HCT116 (cell line): ENCODE data around the gene CXCR4. TPM values are rescaled to one million over a fixed set of nuclear protein-coding genes. Genes with fewer than 3 reads are reported as not detected.

Experiments used
- ATAC-seq: fragments of 200-7000 bp; cut with Tn5 transposase; 2 replicates; pipeline ENCODE4 v1.9.1; 2020; ENCODE audit warnings: mild to moderate bottlenecking, moderate library complexity
- BruUV-seq: library from RNA; stranded (reverse); fragments of 400-500 nt; replicated peaks from 2 replicates; lab custom pipeline; 2021; lab: Mats Ljungman, UMichigan
- CTCF ChIA-PET: fragments of 300-600 bp; sonication (Branson Sonifier 250); formaldehyde crosslinking; loops from one replicate; lab custom pipeline; 2021; ENCODE audit warnings: antibody characterized with exemption; lab: Charles Lee
- POLR2A ChIA-PET: fragments of 300-600, 350-600 bp; sonication (Branson Sonifier 250); formaldehyde crosslinking; loops from one replicate; lab custom pipeline; 2021; ENCODE audit warnings: antibody characterized with exemption; lab: Charles Lee
- RAD21 ChIA-PET, 2 experiments: fragments of 300-600 bp; sonication (Branson Sonifier 250); formaldehyde crosslinking; loops; one replicate each; lab custom pipeline; 2023; ENCODE audit warnings: low total read pairs in 2 of 2; ENCODE audit not compliant: uncharacterized antibody in 2 of 2, unreplicated experiment in 2 of 2, low non-redundant PET in 1 of 2; lab: Charles Lee
- DNase-seq: peaks from one replicate; pipeline ENCODE4 v3.0.0-alpha.2; 2010; ENCODE audit warnings: low read depth, low spot score
- H2AFZ ChIP-seq: fragments of 200-600 bp; shearing (Covaris generic), sonication (generic); 2 replicates; pipeline ENCODE4 v1.6.1; 2017; ENCODE audit warnings: low read depth, mixed run types, mixed read lengths, antibody characterized with exemption, low read length; ENCODE audit not compliant: poor library complexity, severe bottlenecking
- H3K27ac ChIP-seq: 2 replicates; pipeline ENCODE4 v1.5.1; 2012; ENCODE audit warnings: low read depth, low read length
- H3K27me3 ChIP-seq: fragments of 200-600 bp; sonication (generic); 2 replicates; pipeline ENCODE4 v1.6.1; 2016; ENCODE audit warnings: mixed run types, low read length, mixed read lengths; ENCODE audit not compliant: insufficient read depth
- H3K36me3 ChIP-seq, 2 experiments: fragments of 200-500 bp in 1 of 2; fragments of 200-600 bp in 1 of 2; sonication (Bioruptor generic) in 1 of 2; sonication (generic) in 1 of 2; 2 replicates each; pipeline versions ENCODE4 v1.5.1 to v1.6.1; 2014 to 2016; ENCODE audit warnings: low read length in 2 of 2, inconsistent platforms in 1 of 2, mixed read lengths in 1 of 2, mixed run types in 1 of 2; ENCODE audit not compliant: insufficient read depth in 2 of 2, control insufficient read depth in 1 of 2
- H3K4me1 ChIP-seq, 2 experiments: fragments of 200-600 bp in 1 of 2; sonication (generic) in 1 of 2; 2 replicates each; pipeline versions ENCODE4 v1.5.1 to v1.6.1; 2012 to 2017; ENCODE audit warnings: low read length in 2 of 2, inconsistent platforms in 1 of 2, mild to moderate bottlenecking in 1 of 2, mixed read lengths in 1 of 2, mixed run types in 1 of 2, moderate library complexity in 1 of 2; ENCODE audit not compliant: insufficient read depth in 2 of 2, control insufficient read depth in 1 of 2
- H3K4me2 ChIP-seq: fragments of 200-600 bp; sonication (generic); 2 replicates; pipeline ENCODE4 v1.6.1; 2017; ENCODE audit warnings: mixed run types, low read length, mixed read lengths
- H3K4me3 ChIP-seq, 2 experiments: fragments of 200-600 bp in 1 of 2; sonication (generic) in 1 of 2; replicated peaks in 1 of 2; 2 replicates each; pipeline ENCODE4 v1.5.1; 2011 to 2016; ENCODE audit warnings: low read length in 2 of 2, control low read depth in 1 of 2, low read depth in 1 of 2, mild to moderate bottlenecking in 1 of 2, mixed read lengths in 1 of 2, mixed run types in 1 of 2
- H3K79me2 ChIP-seq: fragments of 200-600 bp; sonication (generic); 2 replicates; pipeline ENCODE4 v1.6.1; 2017; ENCODE audit warnings: mild to moderate bottlenecking, mixed run types, low read length, moderate library complexity, mixed read lengths; ENCODE audit not compliant: insufficient read depth
- H3K9ac ChIP-seq: fragments of 200-600 bp; sonication (generic); 2 replicates; pipeline ENCODE4 v1.6.1; 2016; ENCODE audit warnings: low read length, mixed read lengths
- H3K9me2 ChIP-seq: fragments of 200-600 bp; sonication (generic), shearing (Covaris generic); 2 replicates; pipeline ENCODE4 v1.6.1; 2017; ENCODE audit warnings: mixed run types, mild to moderate bottlenecking, moderate library complexity; ENCODE audit not compliant: insufficient read depth
- H3K9me3 ChIP-seq, 2 experiments: fragments of 200-500 bp in 1 of 2; fragments of 200-600 bp in 1 of 2; sonication (Bioruptor generic) in 1 of 2; sonication (generic) in 1 of 2; 2 replicates each; pipeline ENCODE4 v1.6.1; 2014 to 2017; ENCODE audit warnings: low read length in 2 of 2, mixed read lengths in 2 of 2, inconsistent platforms in 1 of 2, low read depth in 1 of 2, mild to moderate bottlenecking in 1 of 2, mixed run types in 1 of 2, moderate library complexity in 1 of 2; ENCODE audit not compliant: control insufficient read depth in 1 of 2, insufficient read depth in 1 of 2
- H4K20me1 ChIP-seq: fragments of 200-600 bp; sonication (generic), shearing (Covaris generic); 2 replicates; pipeline ENCODE4 v1.6.1; 2017; ENCODE audit warnings: mixed run types, mild to moderate bottlenecking, moderate library complexity; ENCODE audit not compliant: insufficient read depth
- ATF3 ChIP-seq: IDR thresholded peaks from 2 replicates; pipeline ENCODE4 v1.6.1; 2012
- CEBPB ChIP-seq: IDR thresholded peaks from 2 replicates; pipeline ENCODE4 v1.6.1; 2012; ENCODE audit warnings: low read depth
- EGR1 ChIP-seq: IDR thresholded peaks from 2 replicates; pipeline ENCODE4 v1.6.1; 2012; ENCODE audit warnings: low read depth
- ELF1 ChIP-seq: IDR thresholded peaks from 2 replicates; pipeline ENCODE4 v1.6.1; 2012; ENCODE audit warnings: low read depth, borderline replicate concordance
- EZH2 ChIP-seq: fragments of 200-600 bp; sonication (generic); IDR thresholded peaks from 2 replicates; pipeline ENCODE4 v1.6.1; 2017; ENCODE audit warnings: antibody characterized with exemption, mixed run types
- EZH2phosphoT487 ChIP-seq: fragments of 200-600 bp; IDR thresholded peaks from 2 replicates; pipeline ENCODE4 v1.6.1; 2018; ENCODE audit warnings: antibody characterized with exemption, borderline replicate concordance
- FOSL1 ChIP-seq: IDR thresholded peaks from 2 replicates; pipeline ENCODE4 v1.6.1; 2012; ENCODE audit warnings: low read depth
- POLR2A ChIP-seq: IDR thresholded peaks from 2 replicates; pipeline ENCODE4 v1.7.0; 2011; ENCODE audit warnings: borderline replicate concordance; ENCODE audit not compliant: insufficient read depth, insufficient read length; ENCODE audit errors: extremely low read depth
- POLR2AphosphoS5 ChIP-seq: IDR thresholded peaks from 2 replicates; pipeline ENCODE4 v1.6.1; 2011; ENCODE audit warnings: mild to moderate bottlenecking, low read depth, low read length, moderate library complexity
- RAD21 ChIP-seq: IDR thresholded peaks from 2 replicates; pipeline ENCODE4 v1.6.1; 2012; ENCODE audit warnings: low read depth, mild to moderate bottlenecking
- REST ChIP-seq: IDR thresholded peaks from 2 replicates; pipeline ENCODE4 v1.6.1; 2012; ENCODE audit warnings: low read depth
- SIN3A ChIP-seq: IDR thresholded peaks from 2 replicates; pipeline ENCODE4 v1.6.1; 2012; ENCODE audit warnings: low read depth
- SP1 ChIP-seq: IDR thresholded peaks from 2 replicates; pipeline ENCODE4 v1.6.1; 2012; ENCODE audit warnings: low read depth
- TCF7L2 ChIP-seq: IDR thresholded peaks from 2 replicates; pipeline ENCODE4 v1.7.0; 2011; ENCODE audit warnings: borderline replicate concordance, inconsistent platforms; ENCODE audit not compliant: insufficient read depth, insufficient read length; ENCODE audit errors: extremely low read depth
- YY1 ChIP-seq: IDR thresholded peaks from 2 replicates; pipeline ENCODE4 v1.6.1; 2011; ENCODE audit warnings: low read length, low read depth, moderate library complexity, mild to moderate bottlenecking; ENCODE audit not compliant: insufficient replicate concordance; ENCODE audit errors: extremely low read depth
- ZBTB33 ChIP-seq: IDR thresholded peaks from 2 replicates; pipeline ENCODE4 v1.6.1; 2011; ENCODE audit warnings: mild to moderate bottlenecking, low read length, moderate library complexity; ENCODE audit not compliant: insufficient replicate concordance; ENCODE audit errors: extremely low read depth
- ZNF274 ChIP-seq: fragments of 200-500 bp; sonication (Bioruptor generic); IDR thresholded peaks from 2 replicates; pipeline ENCODE4 v1.6.1; 2014; ENCODE audit warnings: mild to moderate bottlenecking, low read depth, low read length, inconsistent platforms
- intact Hi-C: fragments of 100-400 bp; cut with micrococcal nuclease; formaldehyde crosslinking; loops from 2 replicates; pipeline ENCODE4 v1.10.0; 2022
- total RNA-seq: library from RNA; stranded (reverse); gene quantifications from one replicate; pipeline ENCODE4 v1.2.1, GENCODE V29; 2021; ENCODE audit not compliant: unreplicated experiment

The CXCR4 gene
- total RNA-seq, 1 experiment from 2014 or later, result 1.3 TPM

- TF ChIP-seq REST (no peak), ELF1 (no peak), EGR1 (no peak), SP1 (no peak), ATF3 (no peak), RAD21 (no peak)
Observed at GRCh38 chr2:136070913-136071312, 47.0 kb downstream of the CXCR4 start (continued).

GRCh38 chr2:136069773-136070172, 48.2 kb downstream of the CXCR4 start:
- Histone ChIP-seq H3K4me1 (peaks cover 9 to 10% of the 10 kb centered on the region in 2 experiments), H3K27ac (no peak overlapping the region), H3K4me3 (no peak overlapping the region), H2AFZ (no peak overlapping the region), H3K9me3 (no peaks in the 10 kb centered on the region; a peak in 1 of 4 replicates), H3K36me3 (no peaks in the 10 kb centered on the region), H3K79me2 (no peaks in the 10 kb centered on the region), H3K4me2 (no peak overlapping the region), H4K20me1 (no peaks in the 10 kb centered on the region), H3K9ac (no peak overlapping the region), H3K9me2 (no peaks in the 10 kb centered on the region), H3K27me3 (no peaks in the 10 kb centered on the region)
- DNase-seq (no peak), ATAC-seq (no peak)
- ChIA-PET POLR2A (no interaction called here), RAD21 (no interaction called here), CTCF (no interaction called here)
- BruUV-seq, result no TSS peak
- intact Hi-C loops, result no loop called here
- TF ChIP-seq REST (no peak), ZNF274 (no peak), FOSL1 (no peak), EZH2 (no peak), ZBTB33 (no peak), YY1 (no peak), TCF7L2 (no peak), SIN3A (no peak), POLR2A (no peak), POLR2AphosphoS5 (no peak), CEBPB (no peak), EZH2phosphoT487 (no peak)
